Measurements from ENCODE around the gene COG4.

COG4 gene

DNA sequence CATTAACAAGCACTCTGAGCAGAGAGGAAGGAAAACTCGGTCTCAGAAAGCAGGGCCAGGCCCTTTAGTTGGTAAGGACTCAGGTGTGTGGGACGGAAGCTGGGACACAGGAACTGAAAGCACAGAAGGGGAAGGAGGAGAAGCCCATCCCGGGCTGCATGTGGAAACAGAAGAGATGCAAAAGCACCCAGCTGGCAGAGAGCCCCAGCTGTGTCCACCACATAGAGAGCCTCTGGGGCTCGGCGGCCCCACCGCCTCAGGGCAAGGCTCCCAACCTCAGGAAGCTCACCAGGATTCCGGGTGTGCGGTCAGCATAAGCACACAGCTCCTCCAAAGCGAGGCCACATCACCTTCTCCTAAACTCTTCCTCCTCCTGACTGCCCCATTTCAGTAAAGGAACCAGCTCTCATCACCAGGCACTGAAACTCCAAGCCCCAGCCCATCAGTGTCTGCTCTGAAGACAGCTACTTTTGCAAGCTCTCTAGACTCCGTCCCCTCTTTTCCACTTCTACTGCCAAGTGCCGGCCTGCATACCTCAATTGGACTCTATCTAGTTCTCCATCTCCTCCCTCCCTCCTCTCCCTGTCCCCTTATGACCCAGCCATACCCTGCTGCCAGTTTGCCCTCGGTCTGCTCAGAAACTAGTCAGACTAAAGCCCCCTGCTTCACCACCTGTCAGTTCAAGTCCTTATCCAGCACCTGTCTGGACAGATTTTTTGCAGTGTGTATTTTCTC, 90.5 kb downstream of the COG4 start:
- no peak for FAIRE-seq
- TF ChIP-seq POLR2A (IDR thresholded peaks at IDR 0.05; ENCODE audit: low read depth, low read length), result no peak
- DNase-seq (ENCODE audit: insufficient read length, low spot score), result peak; percentile 44

DNA sequence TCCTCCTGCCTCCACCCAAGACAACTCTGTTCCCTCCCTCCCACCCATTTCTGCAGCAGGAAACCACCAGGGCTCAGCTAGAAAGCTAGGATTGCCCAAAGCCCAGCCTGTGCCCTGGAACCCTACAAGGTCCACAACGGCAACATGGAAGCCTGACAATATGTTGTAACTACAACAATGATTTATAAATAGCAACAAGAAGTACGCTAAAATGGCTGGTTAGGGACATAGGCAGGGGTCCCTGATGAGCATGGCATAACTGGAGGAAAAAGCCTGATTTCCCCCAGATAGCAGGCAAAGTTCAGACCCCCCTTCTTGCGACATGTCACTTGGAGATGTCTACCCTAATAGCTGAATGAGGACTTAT, 91.0 kb downstream of the COG4 start:
- DNase-seq (ENCODE audit: insufficient read length, low spot score) (no peak), FAIRE-seq (no peak)
- TF ChIP-seq POLR2A (IDR thresholded peaks at IDR 0.05; ENCODE audit: low read depth, low read length), result no peak

DNA sequence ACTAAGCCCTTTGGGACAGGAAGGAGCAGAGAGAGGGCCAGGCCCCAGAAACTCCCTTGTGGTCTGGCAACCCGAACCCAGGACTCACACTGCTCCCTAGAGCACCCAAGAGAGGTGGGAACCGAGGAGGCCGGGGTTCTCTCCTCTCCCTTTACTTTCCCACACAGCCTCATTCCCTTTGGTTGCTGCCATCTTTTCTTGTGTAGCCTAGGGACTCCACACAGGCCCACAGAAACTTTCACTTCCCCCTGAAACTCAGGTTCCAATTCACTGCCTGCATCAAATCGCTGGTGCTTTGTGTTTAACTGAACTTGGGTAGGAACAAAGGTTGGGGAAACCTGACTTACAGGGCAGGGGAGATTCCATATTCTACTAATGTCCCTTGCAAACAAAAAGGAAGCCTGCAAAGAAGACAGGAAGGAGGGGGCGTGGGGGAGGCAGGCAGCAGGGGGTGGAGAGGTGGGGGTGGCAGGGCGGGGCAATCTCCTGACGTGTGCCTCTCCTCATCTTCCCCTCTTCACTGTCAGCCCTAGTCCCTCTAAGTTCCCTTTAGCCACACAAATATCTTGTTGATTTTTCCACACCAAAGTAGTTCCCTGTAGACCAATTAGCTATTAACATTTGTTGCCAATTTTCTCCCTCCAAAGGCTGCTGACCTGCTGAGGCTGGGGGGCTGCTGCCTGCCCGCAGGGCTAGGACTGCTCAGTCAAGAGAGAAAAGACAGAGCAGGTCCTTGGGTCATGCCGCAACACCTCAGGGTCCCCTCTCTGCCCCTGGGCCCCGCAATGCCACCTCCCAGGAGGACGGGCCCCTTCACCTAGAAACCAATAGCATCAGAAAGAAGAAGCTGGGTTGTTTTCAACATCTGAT, 92.5 kb downstream of the COG4 start:
- TF ChIP-seq POLR2A (IDR thresholded peaks at IDR 0.05; ENCODE audit: low read depth, low read length), result no peak
- DNase-seq (ENCODE audit: insufficient read length, low spot score), result no peak
- no peak for FAIRE-seq

Measured in H54 (cell line).